GM23248 (cell line): ENCODE results near the gene MBNL3.

Experiments used
- EZH2 ChIP-seq: fragments of 200-600 bp; sonication (generic); IDR thresholded peaks from 2 replicates; pipeline ENCODE4 v1.6.1; 2018; ENCODE audit warnings: antibody characterized with exemption, mild to moderate bottlenecking; ENCODE audit not compliant: insufficient read depth, poor library complexity, severe bottlenecking
- EZH2phosphoT487 ChIP-seq: fragments of 200-600 bp; sonication (generic); IDR thresholded peaks from 2 replicates; pipeline ENCODE4 v1.6.1; 2018; ENCODE audit warnings: antibody characterized with exemption, moderate library complexity, mild to moderate bottlenecking, low read depth; ENCODE audit not compliant: insufficient read depth

DNA sequence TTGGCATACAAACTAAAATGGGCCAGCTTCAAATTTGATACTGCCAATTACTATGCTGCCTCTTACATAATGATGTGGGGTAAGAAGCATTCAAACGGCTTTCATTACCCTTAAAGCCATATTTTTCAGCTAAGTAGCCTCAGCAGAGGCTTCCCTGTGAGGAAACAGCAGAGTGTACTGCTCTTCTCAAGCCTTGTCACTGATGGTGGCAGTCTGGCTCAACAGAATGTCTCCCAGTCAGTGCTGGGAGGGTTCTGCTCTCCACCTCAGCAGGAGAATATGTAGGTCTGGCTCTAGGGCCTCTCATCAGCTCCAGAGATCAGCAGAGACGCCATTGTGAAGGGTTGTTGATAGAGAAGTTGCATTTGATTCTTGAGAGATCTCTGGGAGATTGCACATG is 44.6 kb upstream of the MBNL3 start:
- TF ChIP-seq EZH2 (no peak), EZH2phosphoT487 (no peak)
